Upper lobe of left lung (tissue), 6 donors: ENCODE data around the gene FARP1. TPM values are rescaled to one million over a fixed set of nuclear protein-coding genes. Genes with fewer than 3 reads are reported as not detected.

Source experiments
- ATAC-seq, 2 donors: fragments of 200-7000 bp; cut with Tn5 transposase; one replicate each; pipeline ENCODE4 v1.9.1; 2022; ENCODE audit warnings: mild to moderate bottlenecking in 2 of 2, moderate library complexity in 2 of 2; ENCODE audit not compliant: low FRiP score in 2 of 2
- DNase-seq, 2 donors: peaks; one replicate each; pipeline ENCODE4 v3.0.0-alpha.2; 2019 to 2020
- H3K27ac ChIP-seq, 4 donors: fragments of 200-600 bp; sonication (generic); one replicate each; pipeline ENCODE4 v1.5.1; 2016 to 2019
- H3K27me3 ChIP-seq, 4 donors: fragments of 200-600 bp; sonication (generic); one replicate each; pipeline ENCODE4 v1.5.1; 2017 to 2019
- H3K36me3 ChIP-seq, 4 donors: fragments of 200-600 bp; sonication (generic); one replicate each; pipeline ENCODE4 v1.5.1; 2016 to 2019
- H3K4me1 ChIP-seq, 4 donors: fragments of 200-600 bp; sonication (generic); one replicate each; pipeline ENCODE4 v1.5.1; 2018 to 2019
- H3K4me3 ChIP-seq, 4 donors: fragments of 200-600 bp; sonication (generic); one replicate each; pipeline ENCODE4 v1.5.1; 2017 to 2019; ENCODE audit warnings: mild to moderate bottlenecking in 2 of 4, moderate library complexity in 1 of 4
- H3K9me3 ChIP-seq, 4 donors: fragments of 200-600 bp; sonication (generic); one replicate each; pipeline ENCODE4 v1.5.1; 2018 to 2019
- EP300 ChIP-seq, 4 donors: sonication (generic); formaldehyde crosslinking; IDR thresholded peaks; one replicate each; pipeline ENCODE4 v1.5.1; 2017; ENCODE audit warnings: antibody characterized with exemption in 4 of 4, control low read depth in 2 of 4
- POLR2A ChIP-seq, 4 donors: fragments of 450-650 bp; IDR thresholded peaks; one replicate each; pipeline ENCODE4 v1.5.1; 2016 to 2017; ENCODE audit warnings: antibody characterized with exemption in 4 of 4, mild to moderate bottlenecking in 2 of 4
- POLR2AphosphoS5 ChIP-seq, 2 donors: sonication (generic); formaldehyde crosslinking; IDR thresholded peaks; one replicate each; pipeline ENCODE4 v1.5.1; 2017; ENCODE audit warnings: antibody characterized with exemption in 2 of 2
- WGBS, 2 donors: methylation state at CpG; one replicate each; pipeline ENCODE4 v1.1.5; 2017 to 2018; 5-methylcytosine and 5-hydroxymethylcytosine counted together
- total RNA-seq, 6 donors: library from RNA; depleted of rRNA in 4 of 6; stranded (reverse); fragments of >200 nt in 4 of 6; gene quantifications; one replicate each; pipeline versions ENCODE4 v1.1.0 to v1.2.1, GENCODE V29; 2016 to 2021
- TF ChIP-seq, protein P1 (sequence below), 6 experiments: fragments of 450-650 bp in 4 of 6; fragments of 200-600 bp in 2 of 6; sonication (generic) in 2 of 6; IDR thresholded peaks; one replicate each; pipeline ENCODE4 v1.5.1; 2016 to 2019; ENCODE audit warnings: antibody characterized with exemption in 6 of 6
- donor health status: DM: no; HTN: no; CAD: no; lungs with moderate emphysema.
- donor health status: DM: no; HTN: yes; CAD: no; lungs with severe emphysema.

Gene FARP1
- total RNA-seq, 6 donors from 2014 or later: 65.7 to 111 (median 91.8) TPM

DNA sequence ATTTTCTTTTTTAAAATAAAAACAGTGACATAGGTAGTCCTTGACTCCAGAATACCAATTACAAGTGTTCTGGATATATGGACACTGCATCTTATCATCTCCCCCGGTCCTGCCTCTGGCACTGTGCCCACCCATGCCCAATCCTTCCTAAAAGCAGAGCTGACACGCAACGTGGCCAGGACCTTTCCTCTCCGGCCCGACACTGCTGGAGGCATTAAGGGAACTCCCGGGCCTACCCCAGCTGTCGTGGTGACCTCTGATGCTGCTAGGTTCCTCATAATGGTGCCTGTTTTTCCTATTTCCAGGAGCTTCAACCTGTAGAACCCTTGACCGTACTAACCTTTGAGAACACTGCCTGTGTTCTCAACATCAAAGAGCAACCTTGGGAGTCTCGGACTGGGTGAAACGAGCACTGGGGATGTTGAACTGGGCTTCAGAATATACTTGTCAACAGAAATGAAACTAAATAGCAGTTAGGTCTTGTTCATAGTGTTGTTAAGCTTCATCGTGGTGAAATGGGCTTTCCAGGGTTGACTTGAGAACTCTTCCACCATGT lies 48.1 kb downstream of the FARP1 start:
- Histone ChIP-seq H3K27me3 (no peaks in the 10 kb centered on the region), H3K4me3 (no peak overlapping the region), H3K36me3 (no peaks in the 10 kb centered on the region), H3K27ac (no peak overlapping the region), H3K4me1 (peaks cover 5 to 16% (median 7%) of the 10 kb centered on the region in 4 donors), H3K9me3 (no peaks in the 10 kb centered on the region)
- no peak for TF ChIP-seq EP300 (IDR thresholded peaks at IDR 0.05)
- TF ChIP-seq, protein P1, sequence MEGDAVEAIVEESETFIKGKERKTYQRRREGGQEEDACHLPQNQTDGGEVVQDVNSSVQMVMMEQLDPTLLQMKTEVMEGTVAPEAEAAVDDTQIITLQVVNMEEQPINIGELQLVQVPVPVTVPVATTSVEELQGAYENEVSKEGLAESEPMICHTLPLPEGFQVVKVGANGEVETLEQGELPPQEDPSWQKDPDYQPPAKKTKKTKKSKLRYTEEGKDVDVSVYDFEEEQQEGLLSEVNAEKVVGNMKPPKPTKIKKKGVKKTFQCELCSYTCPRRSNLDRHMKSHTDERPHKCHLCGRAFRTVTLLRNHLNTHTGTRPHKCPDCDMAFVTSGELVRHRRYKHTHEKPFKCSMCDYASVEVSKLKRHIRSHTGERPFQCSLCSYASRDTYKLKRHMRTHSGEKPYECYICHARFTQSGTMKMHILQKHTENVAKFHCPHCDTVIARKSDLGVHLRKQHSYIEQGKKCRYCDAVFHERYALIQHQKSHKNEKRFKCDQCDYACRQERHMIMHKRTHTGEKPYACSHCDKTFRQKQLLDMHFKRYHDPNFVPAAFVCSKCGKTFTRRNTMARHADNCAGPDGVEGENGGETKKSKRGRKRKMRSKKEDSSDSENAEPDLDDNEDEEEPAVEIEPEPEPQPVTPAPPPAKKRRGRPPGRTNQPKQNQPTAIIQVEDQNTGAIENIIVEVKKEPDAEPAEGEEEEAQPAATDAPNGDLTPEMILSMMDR (IDR thresholded peaks at IDR 0.05): no peak
- TF ChIP-seq POLR2A (IDR thresholded peaks at IDR 0.05): no peak
- no peak for TF ChIP-seq POLR2AphosphoS5 (IDR thresholded peaks at IDR 0.05)
- ATAC-seq (no peak), DNase-seq (no peak)
- WGBS, 2 donors: 75% methylated on average over 10 to 11 of the region's 11 CpGs

DNA sequence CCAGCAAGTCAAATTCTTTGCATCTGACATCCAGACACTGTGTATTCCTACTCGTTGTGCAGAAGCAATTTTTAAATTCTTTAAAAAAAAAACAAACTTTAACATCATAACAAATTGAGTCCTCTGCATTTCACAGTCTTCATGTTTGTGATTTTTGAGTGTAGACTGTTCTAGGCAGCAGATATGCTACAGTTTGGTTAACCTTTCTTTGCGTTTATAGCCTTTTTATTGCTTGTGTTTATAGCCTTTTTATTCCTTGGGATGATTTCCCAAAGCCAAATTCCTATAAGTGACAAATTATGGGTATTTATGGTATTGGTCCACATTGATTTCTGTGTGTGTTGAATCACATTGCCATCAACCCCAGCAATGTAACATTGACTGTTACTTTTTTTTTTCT lies 49.1 kb downstream of the FARP1 start:
- Histone ChIP-seq H3K4me1 (peaks cover 5 to 16% (median 7%) of the 10 kb centered on the region in 4 donors), H3K27me3 (no peaks in the 10 kb centered on the region), H3K36me3 (no peaks in the 10 kb centered on the region), H3K27ac (no peak overlapping the region), H3K9me3 (no peaks in the 10 kb centered on the region), H3K4me3 (no peak overlapping the region)
- ATAC-seq (no peak), DNase-seq (no peak)
- TF ChIP-seq POLR2AphosphoS5 (IDR thresholded peaks at IDR 0.05) (no peak), EP300 (IDR thresholded peaks at IDR 0.05) (no peak), POLR2A (IDR thresholded peaks at IDR 0.05) (no peak)
- TF ChIP-seq, protein P1 (IDR thresholded peaks at IDR 0.05): no peak
- 68 to 69% methylated on average over 2 of the region's 2 CpGs for WGBS, 2 donors

GRCh38 chr13:98195054-98195791 lies 52.3 kb downstream of the FARP1 start:
- DNase-seq (no peak), ATAC-seq (no peak)
- no peak overlapping the region for H3K4me3 ChIP-seq
- TF ChIP-seq POLR2AphosphoS5 (IDR thresholded peaks at IDR 0.05): no peak
- no peak for TF ChIP-seq POLR2A (IDR thresholded peaks at IDR 0.05)
- no peak for TF ChIP-seq EP300 (IDR thresholded peaks at IDR 0.05)
- TF ChIP-seq, protein P1 (IDR thresholded peaks at IDR 0.05): no peak
- WGBS, 2 donors: 72 to 78% methylated on average over 10 of the region's 10 CpGs
- no peaks in the 10 kb centered on the region for H3K9me3 ChIP-seq
- H3K36me3 ChIP-seq: no peaks in the 10 kb centered on the region
- H3K27ac ChIP-seq: peak overlapping the region in 1 of 4 donors; percentile 10
- H3K4me1 ChIP-seq: peaks cover 0 to 8% (median 3%) of the 10 kb centered on the region in 4 donors
- H3K27me3 ChIP-seq: no peaks in the 10 kb centered on the region

- H3K4me1 ChIP-seq: peaks cover 0 to 8% (median 4%) of the 10 kb centered on the region in 4 donors
- H3K9me3 ChIP-seq: no peaks in the 10 kb centered on the region
- no peaks in the 10 kb centered on the region for H3K27me3 ChIP-seq
- no peaks in the 10 kb centered on the region for H3K36me3 ChIP-seq
- 76 to 92% methylated on average over 3 to 4 of the region's 4 CpGs for WGBS, 2 donors
- TF ChIP-seq POLR2AphosphoS5 (IDR thresholded peaks at IDR 0.05): no peak
- TF ChIP-seq POLR2A (IDR thresholded peaks at IDR 0.05): no peak
- TF ChIP-seq EP300 (IDR thresholded peaks at IDR 0.05): no peak
- no peak for DNase-seq
- no peak for ATAC-seq
- H3K4me3 ChIP-seq: no peak overlapping the region
- H3K27ac ChIP-seq: no peak overlapping the region
Measured at GRCh38 chr13:98198683-98199082, 55.8 kb downstream of the FARP1 start.

- H3K27me3 ChIP-seq: no peaks in the 10 kb centered on the region
- 34 to 42% methylated on average over 4 of the region's 4 CpGs for WGBS, 2 donors
- no peak overlapping the region for H3K27ac ChIP-seq
- no peaks in the 10 kb centered on the region for H3K36me3 ChIP-seq
- no peak for DNase-seq
- no peak for ATAC-seq
- no peak overlapping the region for H3K4me3 ChIP-seq
- no peak for TF ChIP-seq POLR2A (IDR thresholded peaks at IDR 0.05)
- TF ChIP-seq POLR2AphosphoS5 (IDR thresholded peaks at IDR 0.05): no peak
- TF ChIP-seq, protein P1 (IDR thresholded peaks at IDR 0.05): no peak
- TF ChIP-seq EP300 (IDR thresholded peaks at IDR 0.05): no peak
- no peaks in the 10 kb centered on the region for H3K9me3 ChIP-seq
- peaks cover 0 to 8% (median 4%) of the 10 kb centered on the region in 4 donors for H3K4me1 ChIP-seq
Measured at GRCh38 chr13:98199480-98199879, 56.6 kb downstream of the FARP1 start.
